K562 (cell line): ENCODE results near the gene EPHX1.

ENCODE experiments used
- CBX5 ChIP-seq: IDR thresholded peaks from 2 replicates; pipeline ENCODE4 v1.6.1; 2014; ENCODE audit warnings: low read depth, borderline replicate concordance
- EP300 ChIP-seq: IDR thresholded peaks from 2 replicates; pipeline ENCODE4 v1.6.1; 2012; ENCODE audit warnings: low read length, improper control_type of control experiment
- HDAC2 ChIP-seq: fragments of 450-650 bp; IDR thresholded peaks from 2 replicates; pipeline ENCODE4 v1.6.1; 2016; ENCODE audit warnings: mild to moderate bottlenecking
- KAT7 ChIP-seq: sonication (generic); formaldehyde crosslinking; IDR thresholded peaks from 2 replicates; pipeline ENCODE4 v1.8.0; 2022; ENCODE audit warnings: missing genetic modification reagents, mild to moderate bottlenecking, borderline replicate concordance
- POLR2A ChIP-seq: fragments of 450-650 bp; conservative IDR thresholded peaks from 2 replicates; pipeline ENCODE4 v1.6.1; 2016
- POLR2H ChIP-seq: IDR thresholded peaks from 2 replicates; pipeline ENCODE4 v1.6.1; 2016; ENCODE audit warnings: missing genetic modification characterization, low read depth, mild to moderate bottlenecking, control low read depth, missing compliant biosample characterization, moderate library complexity
- PRDM10 ChIP-seq: fragments of 450-650 bp; IDR thresholded peaks from 2 replicates; pipeline ENCODE4 v1.6.1; 2018; ENCODE audit not compliant: partially characterized antibody
- SMARCC2 ChIP-seq: fragments of 450-650 bp; IDR thresholded peaks from 2 replicates; pipeline ENCODE4 v1.6.1; 2017; ENCODE audit warnings: antibody characterized with exemption, moderate library complexity, mild to moderate bottlenecking, low read depth
- SMARCE1 ChIP-seq: fragments of 450-650 bp; IDR thresholded peaks from 2 replicates; pipeline ENCODE4 v1.7.1; 2016; ENCODE audit warnings: mild to moderate bottlenecking
- SREBF2 ChIP-seq: sonication (generic); formaldehyde crosslinking; IDR thresholded peaks from 2 replicates; pipeline ENCODE4 v1.4.0; 2020; ENCODE audit warnings: mild to moderate bottlenecking, missing genetic modification reagents
- TBP ChIP-seq: optimal IDR thresholded peaks from 2 replicates; pipeline ENCODE3; 2011; ENCODE audit warnings: low read depth, low read length, improper control_type of control experiment
- THRA ChIP-seq: fragments of 450-650 bp; IDR thresholded peaks from 2 replicates; pipeline ENCODE4 v1.6.1; 2017; ENCODE audit warnings: mild to moderate bottlenecking, moderate library complexity
- ZFX ChIP-seq: sonication (generic); formaldehyde crosslinking; IDR thresholded peaks from 2 replicates; pipeline ENCODE4 v1.8.0; 2022; ENCODE audit warnings: mild to moderate bottlenecking, missing genetic modification reagents, moderate library complexity
- TF ChIP-seq, protein P1 (sequence below), 3 experiments: IDR thresholded peaks in 2 of 3; conservative IDR thresholded peaks in 1 of 3; 2 replicates each; pipeline ENCODE4 v1.5.1; 2011 to 2012; ENCODE audit warnings: low read length in 3 of 3, mild to moderate bottlenecking in 3 of 3, control low read depth in 2 of 3, improper control_type of control experiment in 1 of 3, inconsistent platforms in 1 of 3, low read depth in 1 of 3, mixed read lengths in 1 of 3, moderate library complexity in 1 of 3; ENCODE audit not compliant: insufficient read depth in 2 of 3

DNA sequence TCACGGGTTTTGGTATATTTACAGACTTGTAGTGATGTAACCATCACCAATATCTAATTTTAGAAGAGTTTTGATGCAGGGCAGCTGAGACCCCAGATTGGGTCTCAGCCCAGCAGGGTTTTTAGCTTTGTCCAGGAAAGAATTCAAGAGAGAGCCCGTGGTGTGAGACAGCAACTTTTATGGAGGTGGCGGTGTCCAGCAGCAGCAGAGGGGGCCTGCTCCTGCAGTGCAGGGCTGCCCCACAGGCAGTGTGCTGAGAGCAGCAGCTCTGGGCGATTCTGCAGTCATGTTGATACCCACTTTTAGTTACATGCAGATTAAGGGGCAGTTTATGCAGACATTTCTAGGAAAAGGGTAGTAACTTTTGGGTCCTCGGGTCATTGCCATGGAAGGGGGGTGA lies 1.8 kb upstream of the EPHX1 start:
- TF ChIP-seq SREBF2 (CRISPR knock-in tag) (no peak), POLR2H (no peak), KAT7 (CRISPR knock-in tag) (no peak), HDAC2 (no peak), ZFX (CRISPR knock-in tag) (no peak), TBP (no peak), EP300 (no peak), THRA (no peak), POLR2A (no peak), SMARCC2 (no peak), PRDM10 (no peak), SMARCE1 (no peak), CBX5 (no peak)
- TF ChIP-seq, protein P1, sequence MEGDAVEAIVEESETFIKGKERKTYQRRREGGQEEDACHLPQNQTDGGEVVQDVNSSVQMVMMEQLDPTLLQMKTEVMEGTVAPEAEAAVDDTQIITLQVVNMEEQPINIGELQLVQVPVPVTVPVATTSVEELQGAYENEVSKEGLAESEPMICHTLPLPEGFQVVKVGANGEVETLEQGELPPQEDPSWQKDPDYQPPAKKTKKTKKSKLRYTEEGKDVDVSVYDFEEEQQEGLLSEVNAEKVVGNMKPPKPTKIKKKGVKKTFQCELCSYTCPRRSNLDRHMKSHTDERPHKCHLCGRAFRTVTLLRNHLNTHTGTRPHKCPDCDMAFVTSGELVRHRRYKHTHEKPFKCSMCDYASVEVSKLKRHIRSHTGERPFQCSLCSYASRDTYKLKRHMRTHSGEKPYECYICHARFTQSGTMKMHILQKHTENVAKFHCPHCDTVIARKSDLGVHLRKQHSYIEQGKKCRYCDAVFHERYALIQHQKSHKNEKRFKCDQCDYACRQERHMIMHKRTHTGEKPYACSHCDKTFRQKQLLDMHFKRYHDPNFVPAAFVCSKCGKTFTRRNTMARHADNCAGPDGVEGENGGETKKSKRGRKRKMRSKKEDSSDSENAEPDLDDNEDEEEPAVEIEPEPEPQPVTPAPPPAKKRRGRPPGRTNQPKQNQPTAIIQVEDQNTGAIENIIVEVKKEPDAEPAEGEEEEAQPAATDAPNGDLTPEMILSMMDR (IDR thresholded peaks at IDR 0.05 in 2 of 3, conservative IDR thresholded peaks at IDR 0.05 in 1 of 3; ENCODE audit: insufficient read depth in 2 of 3, low read depth in 1 of 3, low read length in 3 of 3), result no peak
